RWPE1 (cell line): Measurements from ENCODE around the gene LASP1NB.

Experiments
- CTCF ChIA-PET: fragments of 350-600 bp; sonication (Branson Sonifier 250); formaldehyde crosslinking; extraction: SDS; loops from one replicate; lab custom pipeline; 2021; lab: Yijun Ruan, JAX
- POLR2A ChIA-PET: fragments of 400-600 bp; formaldehyde crosslinking; extraction: SDS; loops from one replicate; lab custom pipeline; 2020; ENCODE audit warnings: antibody characterized with exemption; ENCODE audit not compliant: low non-redundant PET; lab: Yijun Ruan, JAX
- DNase-seq: peaks from one replicate; pipeline ENCODE4 v3.0.0; 2012; ENCODE audit warnings: low spot score
- H3K27ac ChIP-seq: fragments of 450-650 bp; 2 replicates; pipeline ENCODE4 v1.5.1; 2017
- TF ChIP-seq, protein P1 (sequence below): fragments of 450-650 bp; conservative IDR thresholded peaks from 2 replicates; pipeline ENCODE4 v1.5.1; 2017; ENCODE audit warnings: low read depth, mild to moderate bottlenecking

LASP1NB gene

GRCh38 chr17:38883592-38884526 is 41.6 kb upstream of the LASP1NB start:
- TF ChIP-seq, protein P1, sequence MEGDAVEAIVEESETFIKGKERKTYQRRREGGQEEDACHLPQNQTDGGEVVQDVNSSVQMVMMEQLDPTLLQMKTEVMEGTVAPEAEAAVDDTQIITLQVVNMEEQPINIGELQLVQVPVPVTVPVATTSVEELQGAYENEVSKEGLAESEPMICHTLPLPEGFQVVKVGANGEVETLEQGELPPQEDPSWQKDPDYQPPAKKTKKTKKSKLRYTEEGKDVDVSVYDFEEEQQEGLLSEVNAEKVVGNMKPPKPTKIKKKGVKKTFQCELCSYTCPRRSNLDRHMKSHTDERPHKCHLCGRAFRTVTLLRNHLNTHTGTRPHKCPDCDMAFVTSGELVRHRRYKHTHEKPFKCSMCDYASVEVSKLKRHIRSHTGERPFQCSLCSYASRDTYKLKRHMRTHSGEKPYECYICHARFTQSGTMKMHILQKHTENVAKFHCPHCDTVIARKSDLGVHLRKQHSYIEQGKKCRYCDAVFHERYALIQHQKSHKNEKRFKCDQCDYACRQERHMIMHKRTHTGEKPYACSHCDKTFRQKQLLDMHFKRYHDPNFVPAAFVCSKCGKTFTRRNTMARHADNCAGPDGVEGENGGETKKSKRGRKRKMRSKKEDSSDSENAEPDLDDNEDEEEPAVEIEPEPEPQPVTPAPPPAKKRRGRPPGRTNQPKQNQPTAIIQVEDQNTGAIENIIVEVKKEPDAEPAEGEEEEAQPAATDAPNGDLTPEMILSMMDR = no peak
- POLR2A ChIA-PET = interaction anchor here (0.6 kb wide), 2 partner anchors 35 to 57 kb away, joined by 3 read pairs; no protein-coding TSS in a partner anchor
- DNase-seq = no peak
- CTCF ChIA-PET = no interaction called here
- peak overlapping the region; percentile 98 for H3K27ac ChIP-seq

DNA sequence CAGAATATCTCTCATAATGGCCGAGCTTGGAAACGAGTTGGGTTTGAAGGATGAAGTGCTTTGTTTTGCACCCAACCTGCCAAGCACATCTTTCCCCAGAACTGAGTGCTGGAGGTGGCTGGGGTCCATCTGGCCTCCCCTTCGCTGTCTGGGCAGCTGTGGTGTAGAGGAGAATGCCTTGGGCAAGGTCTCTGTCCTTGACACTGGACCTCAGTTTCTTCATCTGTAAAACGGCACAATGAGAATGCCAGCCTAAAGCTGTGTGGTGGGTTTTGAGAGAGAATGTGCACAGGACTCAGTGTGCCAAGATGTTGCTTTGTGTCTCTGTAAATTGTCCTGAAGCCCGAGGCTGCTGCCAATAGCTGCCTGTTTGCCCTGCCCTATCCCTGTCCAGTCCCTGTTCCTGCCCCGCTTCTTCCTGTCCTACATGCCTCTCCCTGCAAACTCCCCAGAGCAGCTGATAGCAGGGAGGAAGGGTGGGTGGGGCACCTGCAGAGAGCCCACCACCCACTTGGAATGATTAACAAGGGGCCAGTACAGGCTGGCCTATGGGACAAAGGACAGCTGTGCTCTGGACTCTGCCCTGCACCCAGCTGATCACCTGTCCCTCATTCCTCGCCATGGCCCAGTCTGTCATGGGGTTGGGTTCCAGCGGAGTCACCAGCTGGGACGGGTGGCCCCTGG is 40.2 kb upstream of the LASP1NB start:
- POLR2A ChIA-PET = no interaction called here
- H3K27ac ChIP-seq = peak overlapping the region; percentile 98
- CTCF ChIA-PET = interaction anchor here (0.7 kb wide), 1 partner anchor 1131 kb away, joined by 4 read pairs; no protein-coding TSS in a partner anchor
- DNase-seq = no peak
- TF ChIP-seq, protein P1 = no peak

- ChIA-PET POLR2A (no interaction called here), CTCF (no interaction called here)
- TF ChIP-seq, protein P1 = no peak
- no peak for DNase-seq
- peak overlapping the region; percentile 98 for H3K27ac ChIP-seq
Measured at GRCh38 chr17:38885728-38886642, 39.4 kb upstream of the LASP1NB start.

GRCh38 chr17:38886643-38887010 is 38.8 kb upstream of the LASP1NB start:
- peak overlapping the region; percentile 36 for H3K27ac ChIP-seq
- no peak for DNase-seq
- CTCF ChIA-PET = no interaction called here
- TF ChIP-seq, protein P1 = no peak
- POLR2A ChIA-PET = no interaction called here

- TF ChIP-seq, protein P1 = no peak
- CTCF ChIA-PET = no interaction called here
- H3K27ac ChIP-seq = no peak overlapping the region; the same call in 1 of the 2 replicates
- POLR2A ChIA-PET = no interaction called here
- DNase-seq = no peak
Measured at GRCh38 chr17:38888842-38889241, 36.6 kb upstream of the LASP1NB start.
